Trophoblast cell (in vitro differentiated cells and primary cell): ENCODE data around the gene GEMIN4.
"Not testable (repeated sequence)": the region's sequence is repeated elsewhere in the genome, so short reads cannot be mapped to it uniquely, and the experiment has no call there.

Source experiments
- DNase-seq, 2 donors: peaks; one replicate each; pipeline ENCODE4 v3.0.0-alpha.2; 2016
- H2AFZ ChIP-seq: 2 replicates; pipeline ENCODE4 v1.6.1; 2013; ENCODE audit warnings: low read length, moderate library complexity, mild to moderate bottlenecking; ENCODE audit not compliant: insufficient read depth, poor library complexity
- H2AK5ac ChIP-seq: 2 replicates; pipeline ENCODE4 v1.6.1; 2013; ENCODE audit warnings: mild to moderate bottlenecking, low read length
- H2BK120ac ChIP-seq: 2 replicates; pipeline ENCODE4 v1.6.1; 2013; ENCODE audit warnings: low read length, mild to moderate bottlenecking, moderate library complexity; ENCODE audit not compliant: insufficient read depth, poor library complexity
- H2BK12ac ChIP-seq: 2 replicates; pipeline ENCODE4 v1.6.1; 2013; ENCODE audit warnings: mild to moderate bottlenecking, low read length, moderate library complexity
- H2BK5ac ChIP-seq: 2 replicates; pipeline ENCODE4 v1.6.1; 2013; ENCODE audit warnings: low read length, low read depth, moderate library complexity, mild to moderate bottlenecking; ENCODE audit not compliant: poor library complexity
- H3K14ac ChIP-seq: 2 replicates; pipeline ENCODE4 v1.6.1; 2013; ENCODE audit warnings: mild to moderate bottlenecking, low read length
- H3K18ac ChIP-seq: 2 replicates; pipeline ENCODE4 v1.6.1; 2013; ENCODE audit warnings: mild to moderate bottlenecking, low read length
- H3K23ac ChIP-seq: 2 replicates; pipeline ENCODE4 v1.6.1; 2013; ENCODE audit warnings: low read length
- H3K27ac ChIP-seq: 2 replicates; pipeline ENCODE4 v1.5.1; 2013; ENCODE audit warnings: low read depth, mild to moderate bottlenecking, inconsistent platforms, low read length, moderate library complexity
- H3K27me3 ChIP-seq: 2 replicates; pipeline ENCODE4 v1.6.1; 2013; ENCODE audit warnings: inconsistent platforms, mild to moderate bottlenecking, low read length, moderate library complexity; ENCODE audit not compliant: insufficient read depth
- H3K36me3 ChIP-seq, 2 experiments: 1 replicate in 1 of 2; 2 replicates in 1 of 2; pipeline ENCODE4 v1.6.1; 2013; ENCODE audit warnings: low read length in 2 of 2, mild to moderate bottlenecking in 2 of 2, moderate library complexity in 1 of 2; ENCODE audit not compliant: insufficient read depth in 2 of 2, control insufficient read depth in 1 of 2
- H3K4ac ChIP-seq: 2 replicates; pipeline ENCODE4 v1.6.1; 2013; ENCODE audit warnings: low read depth, mild to moderate bottlenecking, low read length, moderate library complexity
- H3K4me1 ChIP-seq, 2 experiments: 1 replicate in 1 of 2; 2 replicates in 1 of 2; pipeline ENCODE4 v1.6.1; 2013; ENCODE audit warnings: low read length in 2 of 2, mild to moderate bottlenecking in 2 of 2, moderate library complexity in 1 of 2; ENCODE audit not compliant: insufficient read depth in 2 of 2, control insufficient read depth in 1 of 2
- H3K4me2 ChIP-seq: 2 replicates; pipeline ENCODE4 v1.6.1; 2013; ENCODE audit warnings: inconsistent platforms, mild to moderate bottlenecking, low read length, moderate library complexity
- H3K4me3 ChIP-seq: 2 replicates; pipeline ENCODE4 v1.5.1; 2013; ENCODE audit warnings: mild to moderate bottlenecking, low read depth, low read length, inconsistent platforms
- H3K79me1 ChIP-seq: one replicate; pipeline ENCODE4 v1.6.1; 2013; ENCODE audit warnings: low read length
- H3K79me2 ChIP-seq: 2 replicates; pipeline ENCODE4 v1.6.1; 2013; ENCODE audit warnings: low read length, mild to moderate bottlenecking; ENCODE audit not compliant: control insufficient read depth, insufficient read depth, poor library complexity
- H3K9ac ChIP-seq: 2 replicates; pipeline ENCODE4 v1.6.1; 2013; ENCODE audit warnings: mild to moderate bottlenecking, low read length
- H3K9me3 ChIP-seq: 2 replicates; pipeline ENCODE4 v1.6.1; 2013; ENCODE audit warnings: low read depth, mild to moderate bottlenecking, control low read depth, inconsistent platforms, low read length; ENCODE audit not compliant: insufficient read depth
- H4K12ac ChIP-seq: 2 replicates; pipeline ENCODE4 v1.6.1; 2013; ENCODE audit warnings: low read depth, mild to moderate bottlenecking, low read length, moderate library complexity
- H4K8ac ChIP-seq: 2 replicates; pipeline ENCODE4 v1.6.1; 2013; ENCODE audit warnings: low read depth, mild to moderate bottlenecking, low read length, moderate library complexity
- H4K91ac ChIP-seq: one replicate; pipeline ENCODE4 v1.6.1; 2013; ENCODE audit warnings: low read depth, mild to moderate bottlenecking, low read length, moderate library complexity
- WGBS: extraction: QIAGEN DNeasy Blood & Tissue Kit; methylation state at CpG from one replicate; pipeline ENCODE4 v1.1.7; 2013; ENCODE audit warnings: missing lambda C conversion rate; ENCODE audit not compliant: insufficient read length, insufficient coverage; ENCODE audit errors: extremely low coverage; 5-methylcytosine and 5-hydroxymethylcytosine counted together

Gene GEMIN4

GRCh38 chr17:767076-767475, 15.0 kb upstream of the GEMIN4 start:
- no peak overlapping the region for H3K4me3 ChIP-seq
- H3K79me1 ChIP-seq = no peaks in the 10 kb centered on the region
- no peak overlapping the region for H2AK5ac ChIP-seq
- H3K36me3 ChIP-seq = peaks cover 34 to 42% of the 10 kb centered on the region in 2 experiments
- H4K91ac ChIP-seq = no peak overlapping the region
- no CpG with 5 or more reads among the region's 3 CpGs for WGBS
- H2AFZ ChIP-seq = no peak overlapping the region
- H4K12ac ChIP-seq = no peak overlapping the region
- H3K4me1 ChIP-seq = no peaks in the 10 kb centered on the region
- H3K18ac ChIP-seq = no peak overlapping the region
- DNase-seq = peak in 1 of 2 donors; percentile 70
- H3K14ac ChIP-seq = no peak overlapping the region
- H3K27me3 ChIP-seq = no peaks in the 10 kb centered on the region
- H3K4me2 ChIP-seq = no peak overlapping the region
- H3K9ac ChIP-seq = no peak overlapping the region
- H3K27ac ChIP-seq = no peak overlapping the region
- H3K23ac ChIP-seq = no peak overlapping the region
- H4K8ac ChIP-seq = no peak overlapping the region
- no peaks in the 10 kb centered on the region for H3K9me3 ChIP-seq
- no peak overlapping the region for H2BK120ac ChIP-seq
- H2BK12ac ChIP-seq = no peak overlapping the region
- H2BK5ac ChIP-seq = no peak overlapping the region
- no peaks in the 10 kb centered on the region for H3K79me2 ChIP-seq
- H3K4ac ChIP-seq = no peak overlapping the region

- Histone ChIP-seq H3K18ac (no peak overlapping the region), H3K9me3 (no peaks in the 10 kb centered on the region), H3K4me1 (no peaks in the 10 kb centered on the region), H4K8ac (no peak overlapping the region), H2BK5ac (no peak overlapping the region), H2AFZ (no peak overlapping the region), H4K91ac (no peak overlapping the region), H3K14ac (no peak overlapping the region), H2BK12ac (no peak overlapping the region), H3K79me2 (no peaks in the 10 kb centered on the region), H3K36me3 (peaks cover 24 to 32% of the 10 kb centered on the region in 2 experiments), H2BK120ac (no peak overlapping the region), H3K4me2 (no peak overlapping the region), H3K23ac (no peak overlapping the region), H3K4me3 (no peak overlapping the region), H3K9ac (no peak overlapping the region), H3K27ac (no peak overlapping the region), H4K12ac (no peak overlapping the region), H3K27me3 (no peaks in the 10 kb centered on the region), H2AK5ac (no peak overlapping the region), H3K4ac (no peak overlapping the region), H3K79me1 (no peaks in the 10 kb centered on the region)
- no CpG with 5 or more reads among the region's 9 CpGs for WGBS
- no peak for DNase-seq
Measured at GRCh38 chr17:760371-760770, 8.3 kb upstream of the GEMIN4 start.

- WGBS = no CpG with 5 or more reads among the region's 5 CpGs
- Histone ChIP-seq H4K12ac (no peak overlapping the region), H3K36me3 (peaks cover 21 to 28% of the 10 kb centered on the region in 2 experiments), H2BK5ac (no peak overlapping the region), H3K9ac (no peak overlapping the region), H3K4me1 (no peaks in the 10 kb centered on the region), H3K14ac (no peak overlapping the region), H3K79me1 (no peaks in the 10 kb centered on the region), H3K27ac (no peak overlapping the region), H3K9me3 (no peaks in the 10 kb centered on the region), H3K27me3 (no peaks in the 10 kb centered on the region), H3K18ac (no peak overlapping the region), H3K79me2 (no peaks in the 10 kb centered on the region), H2AFZ (no peak overlapping the region), H2BK12ac (no peak overlapping the region), H2BK120ac (no peak overlapping the region), H4K91ac (no peak overlapping the region), H3K4me3 (no peak overlapping the region), H3K23ac (no peak overlapping the region), H4K8ac (no peak overlapping the region), H3K4me2 (no peak overlapping the region), H3K4ac (no peak overlapping the region), H2AK5ac (no peak overlapping the region)
- no peak for DNase-seq
Measured at GRCh38 chr17:759964-760363, 7.9 kb upstream of the GEMIN4 start.

GRCh38 chr17:756010-756567, 4.0 kb upstream of the GEMIN4 start:
- not testable (repeated sequence) for H2BK12ac ChIP-seq, H3K9ac ChIP-seq, H2AK5ac ChIP-seq, H3K4me2 ChIP-seq, H2BK5ac ChIP-seq, H3K18ac ChIP-seq, H3K23ac ChIP-seq, H3K27me3 ChIP-seq, H3K4ac ChIP-seq, H4K91ac ChIP-seq, H3K14ac ChIP-seq, H4K12ac ChIP-seq, H4K8ac ChIP-seq, H2AFZ ChIP-seq, H3K9me3 ChIP-seq, H3K27ac ChIP-seq, H3K4me1 ChIP-seq, DNase-seq, H3K4me3 ChIP-seq, H2BK120ac ChIP-seq
- Histone ChIP-seq H3K79me1 (peaks cover 11% of the 10 kb centered on the region), H3K79me2 (peaks cover 14% of the 10 kb centered on the region), H3K36me3 (peaks cover 10 to 17% of the 10 kb centered on the region in 2 experiments)
- WGBS = no CpG with 5 or more reads among the region's 15 CpGs
